ENCODE measurements around the gene NTM.

DNA sequence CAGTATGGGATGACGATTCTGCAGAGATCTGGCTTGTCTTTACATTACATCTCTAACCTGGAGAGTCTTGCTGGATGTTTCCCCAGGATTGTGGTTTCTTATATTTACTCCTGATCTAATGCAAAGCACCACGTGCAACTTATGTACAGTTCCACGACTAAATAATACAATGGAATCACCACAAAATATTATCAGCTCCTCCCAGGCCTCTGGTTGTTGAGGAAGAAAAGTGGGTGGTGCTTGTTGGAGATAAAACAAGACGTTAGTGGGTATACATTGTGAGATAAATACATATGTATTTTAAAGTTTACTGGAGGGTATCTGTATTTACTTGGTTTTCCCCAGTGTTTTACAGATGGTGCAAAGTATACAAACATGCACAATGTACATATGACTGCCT is 569.7 kb downstream of the NTM start:
- TF ChIP-seq, protein P1, sequence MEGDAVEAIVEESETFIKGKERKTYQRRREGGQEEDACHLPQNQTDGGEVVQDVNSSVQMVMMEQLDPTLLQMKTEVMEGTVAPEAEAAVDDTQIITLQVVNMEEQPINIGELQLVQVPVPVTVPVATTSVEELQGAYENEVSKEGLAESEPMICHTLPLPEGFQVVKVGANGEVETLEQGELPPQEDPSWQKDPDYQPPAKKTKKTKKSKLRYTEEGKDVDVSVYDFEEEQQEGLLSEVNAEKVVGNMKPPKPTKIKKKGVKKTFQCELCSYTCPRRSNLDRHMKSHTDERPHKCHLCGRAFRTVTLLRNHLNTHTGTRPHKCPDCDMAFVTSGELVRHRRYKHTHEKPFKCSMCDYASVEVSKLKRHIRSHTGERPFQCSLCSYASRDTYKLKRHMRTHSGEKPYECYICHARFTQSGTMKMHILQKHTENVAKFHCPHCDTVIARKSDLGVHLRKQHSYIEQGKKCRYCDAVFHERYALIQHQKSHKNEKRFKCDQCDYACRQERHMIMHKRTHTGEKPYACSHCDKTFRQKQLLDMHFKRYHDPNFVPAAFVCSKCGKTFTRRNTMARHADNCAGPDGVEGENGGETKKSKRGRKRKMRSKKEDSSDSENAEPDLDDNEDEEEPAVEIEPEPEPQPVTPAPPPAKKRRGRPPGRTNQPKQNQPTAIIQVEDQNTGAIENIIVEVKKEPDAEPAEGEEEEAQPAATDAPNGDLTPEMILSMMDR (IDR thresholded peaks at IDR 0.05), result no peak
- no peak for TF ChIP-seq POLR2A (IDR thresholded peaks at IDR 0.05)

All from Peyer's patch (tissue), 4 donors.